H9 (cell line): ENCODE results near the gene RNASE8. TPM values are rescaled to one million over a fixed set of nuclear protein-coding genes. Genes with fewer than 3 reads are reported as not detected.

Experiments used
- DNase-seq: peaks from one replicate; pipeline ENCODE4 v3.0.0-alpha.2; 2017
- H2AFZ ChIP-seq: one replicate; pipeline ENCODE4 v1.6.1; 2013; ENCODE audit warnings: mild to moderate bottlenecking, low read length, control low read depth, moderate library complexity
- H2AK5ac ChIP-seq: 2 replicates; pipeline ENCODE4 v1.6.1; 2013; ENCODE audit warnings: low read length, control low read depth, mixed read lengths; ENCODE audit not compliant: insufficient read length
- H2BK120ac ChIP-seq: one replicate; pipeline ENCODE4 v1.6.1; 2013; ENCODE audit warnings: low read depth, mild to moderate bottlenecking, low read length, control low read depth, inconsistent platforms; ENCODE audit not compliant: poor library complexity, severe bottlenecking
- H2BK12ac ChIP-seq: 2 replicates; pipeline ENCODE4 v1.6.1; 2013; ENCODE audit warnings: low read length, control low read depth, mixed read lengths, low read depth; ENCODE audit not compliant: insufficient read length
- H2BK15ac ChIP-seq: 2 replicates; pipeline ENCODE4 v1.6.1; 2013; ENCODE audit warnings: low read depth, low read length, control low read depth
- H2BK20ac ChIP-seq: one replicate; pipeline ENCODE4 v1.6.1; 2013; ENCODE audit warnings: low read depth, mild to moderate bottlenecking, low read length, control low read depth, inconsistent platforms; ENCODE audit not compliant: poor library complexity, severe bottlenecking
- H2BK5ac ChIP-seq: 2 replicates; pipeline ENCODE4 v1.6.1; 2013; ENCODE audit warnings: low read length, control low read depth, mixed read lengths; ENCODE audit not compliant: insufficient read length
- H3K14ac ChIP-seq: 2 replicates; pipeline ENCODE4 v1.6.1; 2013; ENCODE audit warnings: low read length, control low read depth; ENCODE audit not compliant: insufficient read depth
- H3K18ac ChIP-seq: 2 replicates; pipeline ENCODE4 v1.6.1; 2013; ENCODE audit warnings: low read depth, mild to moderate bottlenecking, mixed read lengths, low read length, control low read depth; ENCODE audit not compliant: insufficient read length
- H3K23ac ChIP-seq: 2 replicates; pipeline ENCODE4 v1.6.1; 2013; ENCODE audit warnings: low read length, control low read depth, mixed read lengths, low read depth; ENCODE audit not compliant: insufficient read length
- H3K23me2 ChIP-seq: 2 replicates; pipeline ENCODE4 v1.6.1; 2013; ENCODE audit warnings: low read depth, mild to moderate bottlenecking, mixed read lengths, low read length, control low read depth; ENCODE audit not compliant: insufficient read length, poor library complexity, severe bottlenecking
- H3K27ac ChIP-seq: 2 replicates; pipeline ENCODE4 v1.5.1; 2013; ENCODE audit warnings: low read length, control low read depth, mixed read lengths, low read depth; ENCODE audit not compliant: insufficient read length
- H3K27me3 ChIP-seq: 2 replicates; pipeline ENCODE4 v1.6.1; 2013; ENCODE audit warnings: low read length, control low read depth, inconsistent platforms; ENCODE audit not compliant: insufficient read depth
- H3K4ac ChIP-seq: 2 replicates; pipeline ENCODE4 v1.6.1; 2013; ENCODE audit warnings: low read depth, mild to moderate bottlenecking, control low read depth, inconsistent platforms, low read length, moderate library complexity
- H3K4me1 ChIP-seq: 2 replicates; pipeline ENCODE4 v1.6.1; 2013; ENCODE audit warnings: low read length, control low read depth, inconsistent platforms; ENCODE audit not compliant: insufficient read depth
- H3K4me2 ChIP-seq: 2 replicates; pipeline ENCODE4 v1.6.1; 2013; ENCODE audit warnings: low read length, control low read depth, mixed read lengths; ENCODE audit not compliant: insufficient read length, insufficient read depth
- H3K56ac ChIP-seq: 2 replicates; pipeline ENCODE4 v1.6.1; 2013; ENCODE audit warnings: low read depth, mild to moderate bottlenecking, mixed read lengths, low read length, control low read depth; ENCODE audit not compliant: insufficient read length
- H3K79me1 ChIP-seq: 2 replicates; pipeline ENCODE4 v1.6.1; 2013; ENCODE audit warnings: low read depth, mild to moderate bottlenecking, moderate library complexity, low read length, control low read depth, inconsistent platforms; ENCODE audit not compliant: insufficient read depth, poor library complexity, severe bottlenecking
- H3K79me2 ChIP-seq: 2 replicates; pipeline ENCODE4 v1.6.1; 2013; ENCODE audit warnings: low read length, control low read depth, inconsistent platforms; ENCODE audit not compliant: insufficient read depth
- H3K9ac ChIP-seq: 2 replicates; pipeline ENCODE4 v1.6.1; 2013; ENCODE audit warnings: low read length, control low read depth, mixed read lengths; ENCODE audit not compliant: insufficient read length; ENCODE audit errors: extremely low read depth
- H3K9me3 ChIP-seq: one replicate; pipeline ENCODE4 v1.6.1; 2013; ENCODE audit warnings: low read depth, low read length, inconsistent platforms; ENCODE audit not compliant: control insufficient read depth
- H3T11ph ChIP-seq: one replicate; pipeline ENCODE4 v1.6.1; 2013; ENCODE audit warnings: mild to moderate bottlenecking, low read length, control low read depth, inconsistent platforms
- H4K20me1 ChIP-seq: one replicate; pipeline ENCODE4 v1.6.1; 2013; ENCODE audit not compliant: control insufficient read depth, insufficient read length, insufficient read depth
- H4K5ac ChIP-seq: 2 replicates; pipeline ENCODE4 v1.6.1; 2013; ENCODE audit warnings: low read depth, mild to moderate bottlenecking, mixed read lengths, low read length, control low read depth; ENCODE audit not compliant: insufficient read length
- H4K8ac ChIP-seq: replicated peaks from 2 replicates; pipeline ENCODE4 v1.6.1; 2013; ENCODE audit warnings: low read length, control low read depth, mixed read lengths, low read depth; ENCODE audit not compliant: insufficient read length
- H4K91ac ChIP-seq: 2 replicates; pipeline ENCODE4 v1.6.1; 2013; ENCODE audit warnings: low read depth, mild to moderate bottlenecking, moderate library complexity, mixed read lengths, low read length, control low read depth; ENCODE audit not compliant: insufficient read length
- H3K27ac Mint-ChIP-seq, 3 experiments: 2 replicates in 2 of 3; 3 replicates in 1 of 3; pipeline ENCODE4 v1.8.0; 2020 to 2021; ENCODE audit warnings: mixed read lengths in 3 of 3, mild to moderate bottlenecking in 1 of 3, moderate library complexity in 1 of 3
- H3K27me3 Mint-ChIP-seq: 2 replicates; pipeline ENCODE4 v1.8.0; 2021; ENCODE audit warnings: low read depth, mild to moderate bottlenecking, moderate library complexity, mixed read lengths
- H3K36me3 Mint-ChIP-seq, 3 experiments: 2 replicates in 2 of 3; 3 replicates in 1 of 3; pipeline ENCODE4 v1.8.0; 2020 to 2021; ENCODE audit warnings: low read depth in 3 of 3, mixed read lengths in 3 of 3; ENCODE audit not compliant: insufficient read depth in 1 of 3
- H3K4me1 Mint-ChIP-seq, 2 experiments: 2 replicates each; pipeline ENCODE4 v1.8.0; 2020; ENCODE audit warnings: mixed read lengths in 2 of 2
- H3K4me3 Mint-ChIP-seq, 2 experiments: 2 replicates in 1 of 2; 3 replicates in 1 of 2; pipeline ENCODE4 v1.8.0; 2020 to 2021; ENCODE audit warnings: mild to moderate bottlenecking in 2 of 2, mixed read lengths in 2 of 2, moderate library complexity in 1 of 2
- H3K9me3 Mint-ChIP-seq, 2 experiments: 2 replicates in 1 of 2; 3 replicates in 1 of 2; pipeline ENCODE4 v1.8.0; 2020; ENCODE audit warnings: mild to moderate bottlenecking in 2 of 2, mixed read lengths in 2 of 2, moderate library complexity in 1 of 2
- CTCF ChIP-seq: fragments of 200-600 bp; sonication (generic); conservative IDR thresholded peaks from 3 replicates; pipeline ENCODE4 v1.8.0; 2021; ENCODE audit warnings: antibody characterized with exemption, mild to moderate bottlenecking
- WGBS: extraction: QIAGEN DNeasy Blood & Tissue Kit; methylation state at CpG from one replicate; pipeline ENCODE4 v1.1.7; 2013; ENCODE audit warnings: missing lambda C conversion rate, low lambda C conversion rate, mixed read lengths; ENCODE audit not compliant: insufficient read length; ENCODE audit errors: extremely low coverage; 5-methylcytosine and 5-hydroxymethylcytosine counted together
- total RNA-seq: library from RNA; stranded (reverse); gene quantifications from 2 replicates; pipeline ENCODE4 v1.2.1, GENCODE V29; 2021

The RNASE8 gene
- total RNA-seq, 1 experiment from 2014 or later, result not detected

DNA sequence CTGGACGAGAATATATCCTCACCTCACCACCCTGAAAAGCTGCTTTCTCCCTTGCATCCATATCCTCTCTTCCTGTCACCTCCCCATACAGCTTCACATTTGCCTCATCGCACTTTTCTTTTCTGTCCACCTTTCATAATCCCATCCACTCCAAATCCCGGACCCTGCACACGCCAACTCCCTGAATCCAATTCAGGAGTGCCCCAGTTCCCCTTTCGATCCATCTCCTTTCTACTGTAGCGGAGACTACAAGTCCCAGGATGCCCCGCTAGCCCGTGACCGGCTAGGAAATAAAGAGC, 45.7 kb downstream of the RNASE8 start:
- no peaks in the 10 kb centered on the region; the same call in 1 of the 2 replicates for H3K79me2 ChIP-seq
- peak overlapping the region; percentile 67 to 98 (median 96) for H3K27ac Mint-ChIP-seq
- no peak overlapping the region for H3K27ac ChIP-seq
- no peak overlapping the region for H2BK12ac ChIP-seq
- H4K5ac ChIP-seq, result no peak overlapping the region
- H3K4me3 Mint-ChIP-seq, result peak overlapping the region; percentile 83 to 99
- peaks cover 3% of the 10 kb centered on the region for H4K20me1 ChIP-seq
- WGBS, result no CpG with 5 or more reads among the region's 9 CpGs
- no peak overlapping the region for H3K4ac ChIP-seq
- no peak overlapping the region for H4K8ac ChIP-seq
- H3K14ac ChIP-seq, result no peak overlapping the region
- H2BK20ac ChIP-seq, result no peak overlapping the region
- peak overlapping the region; percentile 89 for H3K4me2 ChIP-seq
- no peak for TF ChIP-seq CTCF
- H3K23me2 ChIP-seq, result peaks cover 18% of the 10 kb centered on the region
- no peaks in the 10 kb centered on the region for H3K9me3 ChIP-seq
- no peak for DNase-seq
- no peak overlapping the region for H2BK120ac ChIP-seq
- no peak overlapping the region for H3K18ac ChIP-seq
- H3T11ph ChIP-seq, result no peak overlapping the region
- H3K27me3 Mint-ChIP-seq, result no peaks in the 10 kb centered on the region; the same call in 1 of the 2 replicates
- H2AK5ac ChIP-seq, result no peak overlapping the region
- H3K36me3 Mint-ChIP-seq, result 0 out of 7 replicates have a peak, but pooled peaks cover 0 to 3% (median 0%) of the 10 kb centered on the region in 3 experiments
- H3K56ac ChIP-seq, result no peak overlapping the region
- peak overlapping the region; percentile 10 for H3K9ac ChIP-seq
- H2AFZ ChIP-seq, result no peak overlapping the region
- no peaks in the 10 kb centered on the region; a peak in 1 of 5 replicates for H3K9me3 Mint-ChIP-seq
- H3K27me3 ChIP-seq, result no peaks in the 10 kb centered on the region
- no peak overlapping the region for H2BK15ac ChIP-seq
- no peaks in the 10 kb centered on the region for H3K79me1 ChIP-seq
- no peak overlapping the region for H4K91ac ChIP-seq
- H3K4me1 Mint-ChIP-seq, result peaks cover 66 to 74% of the 10 kb centered on the region in 2 experiments
- no peak overlapping the region for H2BK5ac ChIP-seq
- H3K23ac ChIP-seq, result no peak overlapping the region
- peaks cover 14% of the 10 kb centered on the region; the same call in 1 of the 2 replicates for H3K4me1 ChIP-seq
